Activated T-helper 2 cell treated with anti-CD3 and anti-CD28 coated beads, Interferon-gamma antibody, Interleukin-2, Interleukin-4, amounts not matched to agents 10 μg/mL and 5 μg/mL and 100 μg/mL, durations not matched to agents 14 hours and 24 hours and 36 hours (primary cell): ENCODE data around the gene WDR89. TPM values are rescaled to one million over a fixed set of nuclear protein-coding genes. Genes with fewer than 3 reads are reported as not detected.
A peak's percentile ranks its signal among the peaks of the same experiment; 100 is the strongest.

ENCODE experiments used
- DNase-seq: peaks from one replicate; pipeline ENCODE4 v3.0.0; 2021; ENCODE audit warnings: low spot score
- H3K27ac Mint-ChIP-seq: one replicate; pipeline ENCODE4 v1.8.0; 2021; ENCODE audit warnings: mixed read lengths
- H3K27me3 Mint-ChIP-seq: one replicate; pipeline ENCODE4 v1.8.0; 2021; ENCODE audit warnings: low read depth, mixed read lengths
- H3K36me3 Mint-ChIP-seq: one replicate; pipeline ENCODE4 v1.8.0; 2021; ENCODE audit warnings: low read depth, mixed read lengths
- H3K4me1 Mint-ChIP-seq: one replicate; pipeline ENCODE4 v1.8.0; 2021; ENCODE audit warnings: low read depth, mixed read lengths
- H3K4me3 Mint-ChIP-seq: one replicate; pipeline ENCODE4 v1.8.0; 2021; ENCODE audit warnings: low read depth, mild to moderate bottlenecking, moderate library complexity, mixed read lengths
- H3K9me3 Mint-ChIP-seq: one replicate; pipeline ENCODE4 v1.8.0; 2021; ENCODE audit warnings: mixed read lengths
- intact Hi-C: fragments of 100-400 bp; cut with micrococcal nuclease; formaldehyde crosslinking; loops from one replicate; pipeline ENCODE4 v1.15.1; 2023
- total RNA-seq: library from RNA; stranded (reverse); gene quantifications from 2 replicates; pipeline ENCODE4 v1.2.3, GENCODE V29; 2022

The WDR89 gene
- 25.5 and 25.9 TPM in 2 replicates for total RNA-seq

- H3K36me3 Mint-ChIP-seq: peaks cover 31% of the 10 kb centered on the region
- H3K4me1 Mint-ChIP-seq: peaks cover 22% of the 10 kb centered on the region
- H3K27me3 Mint-ChIP-seq: no peaks in the 10 kb centered on the region
- intact Hi-C loops: loop anchor here (1.0 to 5.0 kb wide), 7 partner anchors 9 to 861 kb away; partner anchors contain the start of genes PPP2R5E, ZBTB1 and ZBTB25
- H3K9me3 Mint-ChIP-seq: peaks cover 12% of the 10 kb centered on the region
- peak within 1 kb of the TSS; percentile 98 for H3K27ac Mint-ChIP-seq
- peak within 1 kb of the TSS; percentile 92 for H3K4me3 Mint-ChIP-seq
- DNase-seq: peak; percentile 97
These were observed at the start of gene WDR89 for GRCh38 chr14:63641473-63642228. Gene WDR89, minus strand, starts transcription at chr14:63641871. Its CDS starts 41,929 bp downstream, at chr14:63599942.

- no peaks in the 10 kb centered on the region for H3K4me1 Mint-ChIP-seq
- no peaks in the 10 kb centered on the region for H3K9me3 Mint-ChIP-seq
- intact Hi-C loops: no loop called here
- H3K27ac Mint-ChIP-seq: no peak overlapping the region
- DNase-seq: no peak
- peaks cover 20% of the 10 kb centered on the region for H3K36me3 Mint-ChIP-seq
- H3K27me3 Mint-ChIP-seq: no peaks in the 10 kb centered on the region
- no peak overlapping the region for H3K4me3 Mint-ChIP-seq
These were observed 47.5 kb upstream of the WDR89 start for GRCh38 chr14:63689132-63689531.

- peaks cover 17% of the 10 kb centered on the region for H3K36me3 Mint-ChIP-seq
- H3K4me3 Mint-ChIP-seq: no peak overlapping the region
- no peaks in the 10 kb centered on the region for H3K4me1 Mint-ChIP-seq
- intact Hi-C loops: no loop called here
- no peaks in the 10 kb centered on the region for H3K27me3 Mint-ChIP-seq
- H3K9me3 Mint-ChIP-seq: no peaks in the 10 kb centered on the region
- H3K27ac Mint-ChIP-seq: no peak overlapping the region
- DNase-seq: no peak
These were observed 45.3 kb upstream of the WDR89 start for GRCh38 chr14:63686926-63687325.

GRCh38 chr14:63685401-63685800 is 43.7 kb upstream of the WDR89 start:
- DNase-seq: no peak
- no peaks in the 10 kb centered on the region for H3K4me1 Mint-ChIP-seq
- no peak overlapping the region for H3K27ac Mint-ChIP-seq
- peaks cover 13% of the 10 kb centered on the region for H3K36me3 Mint-ChIP-seq
- intact Hi-C loops: no loop called here
- H3K27me3 Mint-ChIP-seq: no peaks in the 10 kb centered on the region
- no peaks in the 10 kb centered on the region for H3K9me3 Mint-ChIP-seq
- no peak overlapping the region for H3K4me3 Mint-ChIP-seq

- Mint-ChIP-seq H3K9me3 (no peaks in the 10 kb centered on the region), H3K4me1 (peaks cover 5% of the 10 kb centered on the region), H3K27me3 (no peaks in the 10 kb centered on the region), H3K4me3 (no peak overlapping the region), H3K36me3 (peaks cover 14% of the 10 kb centered on the region), H3K27ac (no peak overlapping the region)
- intact Hi-C loops: no loop called here
- no peak for DNase-seq
These were observed 41.3 kb upstream of the WDR89 start for GRCh38 chr14:63682727-63683593.

GRCh38 chr14:63678536-63678935 is 36.9 kb upstream of the WDR89 start:
- no peaks in the 10 kb centered on the region for H3K9me3 Mint-ChIP-seq
- intact Hi-C loops: no loop called here
- peaks cover 20% of the 10 kb centered on the region for H3K36me3 Mint-ChIP-seq
- H3K4me1 Mint-ChIP-seq: peaks cover 8% of the 10 kb centered on the region
- H3K27me3 Mint-ChIP-seq: no peaks in the 10 kb centered on the region
- no peak for DNase-seq
- no peak overlapping the region for H3K4me3 Mint-ChIP-seq
- no peak overlapping the region for H3K27ac Mint-ChIP-seq

GRCh38 chr14:63677891-63678379 is 36.3 kb upstream of the WDR89 start:
- Mint-ChIP-seq H3K27me3 (no peaks in the 10 kb centered on the region), H3K27ac (no peak overlapping the region), H3K4me1 (peaks cover 8% of the 10 kb centered on the region), H3K36me3 (peaks cover 17% of the 10 kb centered on the region), H3K9me3 (no peaks in the 10 kb centered on the region), H3K4me3 (no peak overlapping the region)
- no peak for DNase-seq
- intact Hi-C loops: no loop called here

- no peak overlapping the region for H3K27ac Mint-ChIP-seq
- H3K4me1 Mint-ChIP-seq: peaks cover 8% of the 10 kb centered on the region
- H3K27me3 Mint-ChIP-seq: no peaks in the 10 kb centered on the region
- no peak overlapping the region for H3K4me3 Mint-ChIP-seq
- peaks cover 14% of the 10 kb centered on the region for H3K36me3 Mint-ChIP-seq
- no peaks in the 10 kb centered on the region for H3K9me3 Mint-ChIP-seq
- no peak for DNase-seq
- intact Hi-C loops: no loop called here
These were observed 34.9 kb upstream of the WDR89 start for GRCh38 chr14:63676615-63677014.

- intact Hi-C loops: no loop called here
- H3K9me3 Mint-ChIP-seq: no peaks in the 10 kb centered on the region
- no peak overlapping the region for H3K4me3 Mint-ChIP-seq
- H3K27ac Mint-ChIP-seq: no peak overlapping the region
- H3K36me3 Mint-ChIP-seq: peaks cover 12% of the 10 kb centered on the region
- H3K27me3 Mint-ChIP-seq: no peaks in the 10 kb centered on the region
- DNase-seq: no peak
- peaks cover 8% of the 10 kb centered on the region for H3K4me1 Mint-ChIP-seq
These were observed 32.3 kb upstream of the WDR89 start for GRCh38 chr14:63673886-63674497.

- peaks cover 12% of the 10 kb centered on the region for H3K36me3 Mint-ChIP-seq
- DNase-seq: no peak
- intact Hi-C loops: no loop called here
- H3K27ac Mint-ChIP-seq: no peak overlapping the region
- no peak overlapping the region for H3K4me3 Mint-ChIP-seq
- no peaks in the 10 kb centered on the region for H3K9me3 Mint-ChIP-seq
- H3K27me3 Mint-ChIP-seq: no peaks in the 10 kb centered on the region
- peaks cover 6% of the 10 kb centered on the region for H3K4me1 Mint-ChIP-seq
These were observed 31.6 kb upstream of the WDR89 start for GRCh38 chr14:63673255-63673654.

- Mint-ChIP-seq H3K9me3 (no peaks in the 10 kb centered on the region), H3K27me3 (no peaks in the 10 kb centered on the region), H3K4me3 (no peak overlapping the region), H3K36me3 (peaks cover 8% of the 10 kb centered on the region), H3K4me1 (no peaks in the 10 kb centered on the region), H3K27ac (no peak overlapping the region)
- DNase-seq: no peak
- intact Hi-C loops: no loop called here
These were observed 30.9 kb upstream of the WDR89 start for GRCh38 chr14:63672417-63673180.

- no peaks in the 10 kb centered on the region for H3K27me3 Mint-ChIP-seq
- H3K36me3 Mint-ChIP-seq: peaks cover 8% of the 10 kb centered on the region
- no peak for DNase-seq
- H3K27ac Mint-ChIP-seq: no peak overlapping the region
- H3K9me3 Mint-ChIP-seq: no peaks in the 10 kb centered on the region
- no peaks in the 10 kb centered on the region for H3K4me1 Mint-ChIP-seq
- H3K4me3 Mint-ChIP-seq: no peak overlapping the region
- intact Hi-C loops: no loop called here
These were observed 30.3 kb upstream of the WDR89 start for GRCh38 chr14:63671987-63672386.
